Keratinocyte (primary cell): ENCODE results near the gene CPAMD8. TPM values are rescaled to one million over a fixed set of nuclear protein-coding genes. Genes with fewer than 3 reads are reported as not detected.

ENCODE experiments used
- DNase-seq: peaks from one replicate; pipeline ENCODE4 v3.0.0-alpha.2; 2011; ENCODE audit warnings: low read depth, missing footprints, low spot score
- FAIRE-seq: peaks from 2 replicates; lab custom pipeline; 2011; peaks lifted over from hg19 to GRCh38; lab: Jason Lieb, UNC
- H2AFZ ChIP-seq: 2 replicates; pipeline ENCODE4 v1.6.0; 2012; ENCODE audit warnings: low read length, control low read depth, inconsistent platforms; ENCODE audit not compliant: control insufficient read depth
- H3K27ac ChIP-seq: 2 replicates; pipeline ENCODE4 v1.5.1; 2011; ENCODE audit warnings: low read length; ENCODE audit not compliant: control insufficient read depth, insufficient read depth
- H3K27me3 ChIP-seq: 3 replicates; pipeline ENCODE4 v1.6.0; 2011; ENCODE audit warnings: low read length; ENCODE audit not compliant: control insufficient read depth, insufficient read depth; ENCODE audit errors: extremely low read depth
- H3K36me3 ChIP-seq, 2 experiments: 2 replicates in 1 of 2; 3 replicates in 1 of 2; pipeline ENCODE4 v1.5.1; 2011; ENCODE audit warnings: low read length in 2 of 2, mild to moderate bottlenecking in 1 of 2; ENCODE audit not compliant: control insufficient read depth in 2 of 2, insufficient read depth in 2 of 2; ENCODE audit errors: extremely low read depth in 1 of 2
- H3K4me1 ChIP-seq: 3 replicates; pipeline ENCODE4 v1.5.1; 2011; ENCODE audit warnings: low read length; ENCODE audit not compliant: control insufficient read depth, insufficient read depth; ENCODE audit errors: extremely low read depth
- H3K4me2 ChIP-seq: 3 replicates; pipeline ENCODE4 v1.6.0; 2011; ENCODE audit warnings: low read depth, low read length; ENCODE audit not compliant: control insufficient read depth, insufficient read depth; ENCODE audit errors: extremely low read depth
- H3K4me3 ChIP-seq, 3 experiments: fragments of 200-600 bp in 1 of 3; sonication (generic) in 1 of 3; 2 replicates in 2 of 3; 3 replicates in 1 of 3; pipeline ENCODE4 v1.5.1; 2011 to 2016; ENCODE audit warnings: low read length in 3 of 3, mild to moderate bottlenecking in 3 of 3, control low read depth in 2 of 3, inconsistent platforms in 1 of 3, low read depth in 1 of 3, mixed read lengths in 1 of 3, mixed run types in 1 of 3, moderate library complexity in 1 of 3; ENCODE audit not compliant: control insufficient read depth in 2 of 3, insufficient read depth in 2 of 3; ENCODE audit errors: extremely low read depth in 1 of 3
- H3K79me2 ChIP-seq: 2 replicates; pipeline ENCODE4 v1.6.0; 2012; ENCODE audit warnings: low read length; ENCODE audit not compliant: control insufficient read depth, insufficient read depth
- H3K9ac ChIP-seq: 3 replicates; pipeline ENCODE4 v1.6.0; 2011; ENCODE audit warnings: low read length; ENCODE audit not compliant: control insufficient read depth, insufficient read depth; ENCODE audit errors: extremely low read depth
- H3K9me1 ChIP-seq: 3 replicates; pipeline ENCODE4 v1.6.0; 2011; ENCODE audit warnings: low read length; ENCODE audit not compliant: control insufficient read depth, insufficient read depth; ENCODE audit errors: extremely low read depth
- H3K9me3 ChIP-seq: 2 replicates; pipeline ENCODE4 v1.5.1; 2012; ENCODE audit warnings: low read depth, low read length; ENCODE audit not compliant: control insufficient read depth
- H4K20me1 ChIP-seq: 3 replicates; pipeline ENCODE4 v1.6.0; 2011; ENCODE audit warnings: low read length; ENCODE audit not compliant: control insufficient read depth, insufficient read depth; ENCODE audit errors: extremely low read depth
- CTCF ChIP-seq, 3 experiments: IDR thresholded peaks in 1 of 3; conservative IDR thresholded peaks in 1 of 3; optimal IDR thresholded peaks in 1 of 3; 2 replicates in 2 of 3; 3 replicates in 1 of 3; pipeline versions ENCODE3 to v1.5.1; 2011; ENCODE audit warnings: low read length in 3 of 3, mild to moderate bottlenecking in 3 of 3, moderate library complexity in 2 of 3, control low read depth in 1 of 3, inconsistent platforms in 1 of 3; ENCODE audit not compliant: insufficient read depth in 2 of 3; ENCODE audit errors: extremely low read depth in 1 of 3
- EZH2 ChIP-seq: IDR thresholded peaks from one replicate; pipeline ENCODE4 v1.6.1; 2012; ENCODE audit warnings: inconsistent platforms, mild to moderate bottlenecking, low read length, moderate library complexity
- dilution Hi-C: fragments of 300-500 bp; cut with MboI; formaldehyde crosslinking; loops from one replicate; pipeline ENCODE4 v1.7.0; 2020; ENCODE audit warnings: low sequenced_read_pairs; ENCODE audit not compliant: extremely low pct_ligation_motif_present
- polyA plus RNA-seq, 5 experiments: library from polyadenylated mRNA; depleted of rRNA in 3 of 5; stranded (reverse) in 3 of 5; stranded (forward) in 1 of 5; unstranded in 1 of 5; fragments of >200 nt; gene quantifications; 1 replicate in 1 of 5; 2 replicates in 3 of 5; 3 replicates in 1 of 5; pipeline versions ENCODE4 v1.2.1 to v1.2.3, GENCODE V29; 2011 to 2012; ENCODE audit warnings: missing spikeins in 2 of 5, low read depth in 1 of 5, low replicate concordance in 1 of 5

The CPAMD8 gene
- polyA plus RNA-seq, 1 donor (not counting 4 experiments of a cell fraction or from before 2014, with no cell fraction given): 0.38 TPM

GRCh38 chr19:16867211-16867610, 159.4 kb downstream of the CPAMD8 start:
- no peak for TF ChIP-seq EZH2
- no peak for TF ChIP-seq CTCF (optimal IDR thresholded peaks at IDR 0.05 in 1 of 3, IDR thresholded peaks at IDR 0.05 in 1 of 3, conservative IDR thresholded peaks at IDR 0.05 in 1 of 3; ENCODE audit: extremely low read depth in 1 of 3, insufficient read depth in 2 of 3, low read length in 3 of 3)
- Histone ChIP-seq H3K9me3 (no peaks in the 10 kb centered on the region), H4K20me1 (no peaks in the 10 kb centered on the region), H3K4me3 (no peak overlapping the region), H3K27ac (no peak overlapping the region), H3K36me3 (peaks cover 31 to 38% of the 10 kb centered on the region in 2 experiments), H3K9me1 (no peaks in the 10 kb centered on the region), H2AFZ (no peak overlapping the region), H3K4me2 (no peak overlapping the region), H3K4me1 (no peaks in the 10 kb centered on the region), H3K79me2 (peaks cover 4% of the 10 kb centered on the region), H3K9ac (no peak overlapping the region), H3K27me3 (no peaks in the 10 kb centered on the region)
- DNase-seq (no peak), FAIRE-seq (no peak)
- dilution Hi-C loops: no loop called here

- Histone ChIP-seq H3K9me3 (no peaks in the 10 kb centered on the region), H4K20me1 (no peaks in the 10 kb centered on the region), H3K4me1 (no peaks in the 10 kb centered on the region), H3K27me3 (no peaks in the 10 kb centered on the region), H3K9me1 (no peaks in the 10 kb centered on the region), H3K4me2 (no peak overlapping the region), H3K9ac (no peak overlapping the region), H2AFZ (no peak overlapping the region), H3K27ac (no peak overlapping the region), H3K36me3 (peaks cover 16 to 21% of the 10 kb centered on the region in 2 experiments), H3K79me2 (no peaks in the 10 kb centered on the region), H3K4me3 (no peak overlapping the region)
- no peak for DNase-seq
- dilution Hi-C loops: no loop called here
- FAIRE-seq: no peak
- no peak for TF ChIP-seq CTCF (optimal IDR thresholded peaks at IDR 0.05 in 1 of 3, IDR thresholded peaks at IDR 0.05 in 1 of 3, conservative IDR thresholded peaks at IDR 0.05 in 1 of 3; ENCODE audit: extremely low read depth in 1 of 3, insufficient read depth in 2 of 3, low read length in 3 of 3)
- no peak for TF ChIP-seq EZH2
These were observed 163.7 kb downstream of the CPAMD8 start for GRCh38 chr19:16862826-16863415.
